Measurements from ENCODE around the gene GMPR2.

Gene GMPR2

DNA sequence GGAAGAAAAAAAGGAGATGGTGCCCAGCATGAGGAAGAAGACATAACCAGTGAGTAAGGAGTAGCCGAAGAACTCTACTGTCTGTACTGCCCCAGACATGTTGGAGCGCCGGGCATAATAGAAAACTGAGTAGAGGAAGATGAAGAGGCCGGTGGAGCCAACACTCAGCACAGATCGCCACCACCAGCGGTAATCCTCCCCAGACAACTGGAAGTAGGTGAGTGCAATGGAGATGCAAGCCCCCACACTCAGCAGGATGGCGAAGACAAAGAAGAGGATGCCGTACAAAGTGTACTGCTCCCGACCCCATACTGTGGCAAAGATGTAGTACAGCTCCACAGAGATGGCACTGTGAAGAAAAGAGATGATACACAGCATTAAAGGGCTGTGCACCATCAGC is 43.3 kb upstream of the GMPR2 start:
- Histone ChIP-seq H3K27ac (ENCODE audit: low read depth, low read length) (peak overlapping the region; percentile 18), H3K79me2 (ENCODE audit: control insufficient read depth, insufficient read depth, low read length, unreplicated experiment) (peaks cover 27% of the 10 kb centered on the region), H3K36me3 (ENCODE audit: insufficient read depth, low read length) (peaks cover 19% of the 10 kb centered on the region)

GRCh38 chr14:24190416-24190815 is 42.3 kb upstream of the GMPR2 start:
- no peak overlapping the region for H2AFZ ChIP-seq (ENCODE audit: low read length, unreplicated experiment)
- peaks cover 16% of the 10 kb centered on the region for H3K4me1 ChIP-seq (ENCODE audit: control insufficient read depth, insufficient read depth, low read length, unreplicated experiment)
- peaks cover 19% of the 10 kb centered on the region for H3K36me3 ChIP-seq (ENCODE audit: insufficient read depth, low read length)
- no peaks in the 10 kb centered on the region for H3K27me3 ChIP-seq (ENCODE audit: insufficient read depth, low read length)
- H3K79me2 ChIP-seq (ENCODE audit: control insufficient read depth, insufficient read depth, low read length, unreplicated experiment) = peaks cover 36% of the 10 kb centered on the region
- H3K27ac ChIP-seq (ENCODE audit: low read depth, low read length) = no peak overlapping the region
- H3K4me3 ChIP-seq (ENCODE audit: low read depth, low read length) = no peak overlapping the region

More for the DNA sequence above, 43.3 kb upstream of the GMPR2 start:
- no peaks in the 10 kb centered on the region for H3K27me3 ChIP-seq (ENCODE audit: insufficient read depth, low read length)
- H2AFZ ChIP-seq (ENCODE audit: low read length, unreplicated experiment) = no peak overlapping the region
- peaks cover 13% of the 10 kb centered on the region for H3K4me1 ChIP-seq (ENCODE audit: control insufficient read depth, insufficient read depth, low read length, unreplicated experiment)
- peak overlapping the region; percentile 90; the same call in 1 of the 2 replicates for H3K4me3 ChIP-seq (ENCODE audit: low read depth, low read length)

DNA sequence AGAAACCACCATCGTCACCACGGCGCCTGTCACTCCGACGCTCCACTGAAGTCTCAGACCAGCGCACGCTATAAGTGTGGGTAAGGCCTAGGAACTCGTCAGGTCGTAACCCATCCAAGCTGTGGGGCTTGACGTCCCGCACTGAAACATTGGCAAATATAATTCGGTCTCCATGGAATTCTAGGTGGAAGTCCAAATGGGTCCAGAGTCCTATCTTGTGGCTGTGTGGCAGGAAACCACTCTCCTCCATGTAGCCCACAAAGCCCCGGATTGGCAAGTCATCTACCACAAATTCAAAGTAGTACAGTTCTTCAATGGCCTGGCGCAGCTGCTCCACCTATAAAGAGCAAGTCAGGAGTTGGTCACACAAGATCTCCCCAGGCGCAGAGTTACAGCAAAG is 39.8 kb upstream of the GMPR2 start:
- H3K27me3 ChIP-seq (ENCODE audit: insufficient read depth, low read length) = no peaks in the 10 kb centered on the region
- H3K4me3 ChIP-seq (ENCODE audit: low read depth, low read length) = no peak overlapping the region
- no peak overlapping the region for H2AFZ ChIP-seq (ENCODE audit: low read length, unreplicated experiment)
- peaks cover 19% of the 10 kb centered on the region for H3K36me3 ChIP-seq (ENCODE audit: insufficient read depth, low read length)
- H3K27ac ChIP-seq (ENCODE audit: low read depth, low read length) = no peak overlapping the region
- H3K4me1 ChIP-seq (ENCODE audit: control insufficient read depth, insufficient read depth, low read length, unreplicated experiment) = peaks cover 18% of the 10 kb centered on the region
- peaks cover 43% of the 10 kb centered on the region for H3K79me2 ChIP-seq (ENCODE audit: control insufficient read depth, insufficient read depth, low read length, unreplicated experiment)

DNA sequence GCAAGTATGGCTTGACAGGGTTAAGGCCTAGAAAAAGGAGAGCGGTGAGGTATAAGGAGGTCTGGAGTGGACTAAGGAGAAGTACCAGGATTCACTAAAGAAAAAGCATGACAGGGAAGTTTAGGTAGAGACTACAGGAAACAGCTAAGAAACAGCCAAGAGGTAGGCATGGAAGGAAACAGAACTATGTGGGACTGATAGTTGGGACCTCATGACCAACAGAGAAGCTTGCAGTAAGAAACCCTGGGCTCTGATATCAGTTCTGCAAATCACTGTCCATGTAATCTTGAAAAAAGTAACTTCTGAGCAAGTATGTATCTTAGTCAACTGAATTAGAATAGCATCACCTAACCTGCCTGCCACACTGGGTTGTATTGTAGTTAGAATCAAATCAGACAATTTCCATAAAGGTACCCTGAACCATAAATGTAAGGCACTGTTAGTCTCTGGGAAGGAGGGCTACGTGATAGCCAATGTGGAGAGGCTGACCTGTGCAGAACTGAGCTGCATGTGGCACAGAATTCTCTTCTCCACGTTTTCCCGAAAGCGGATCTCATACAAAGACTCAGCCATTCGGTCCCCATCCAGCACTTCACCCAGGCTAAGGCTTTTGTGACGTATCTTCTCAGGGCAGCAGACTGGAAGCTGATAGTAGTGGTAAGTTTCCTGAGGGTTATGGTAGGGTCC is 38.4 kb upstream of the GMPR2 start:
- Histone ChIP-seq H3K4me3 (ENCODE audit: low read depth, low read length) (peak overlapping the region; percentile 96), H2AFZ (ENCODE audit: low read length, unreplicated experiment) (peak overlapping the region; percentile 94), H3K27me3 (ENCODE audit: insufficient read depth, low read length) (no peaks in the 10 kb centered on the region), H3K36me3 (ENCODE audit: insufficient read depth, low read length) (peaks cover 19% of the 10 kb centered on the region), H3K27ac (ENCODE audit: low read depth, low read length) (peak overlapping the region; percentile 94), H3K79me2 (ENCODE audit: control insufficient read depth, insufficient read depth, low read length, unreplicated experiment) (peaks cover 50% of the 10 kb centered on the region), H3K4me1 (ENCODE audit: control insufficient read depth, insufficient read depth, low read length, unreplicated experiment) (peaks cover 17% of the 10 kb centered on the region)

DNA sequence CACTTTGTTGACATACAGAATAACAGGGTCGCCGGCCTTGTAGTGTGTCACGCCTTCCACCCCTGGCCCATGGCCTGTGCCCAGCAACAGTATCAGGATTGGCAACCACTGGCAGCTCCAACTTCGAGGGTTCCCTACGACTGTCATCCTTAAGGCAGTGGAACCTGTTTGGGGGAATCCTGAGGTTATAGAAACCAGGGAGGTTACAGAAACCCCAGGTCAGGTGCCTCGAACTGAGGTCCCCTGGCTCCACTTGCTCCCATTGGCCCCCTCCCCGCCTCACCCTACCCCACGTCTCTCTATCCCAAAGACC is 37.9 kb upstream of the GMPR2 start:
- Histone ChIP-seq H3K4me1 (ENCODE audit: control insufficient read depth, insufficient read depth, low read length, unreplicated experiment) (peaks cover 17% of the 10 kb centered on the region), H3K36me3 (ENCODE audit: insufficient read depth, low read length) (peaks cover 19% of the 10 kb centered on the region), H3K4me3 (ENCODE audit: low read depth, low read length) (peak overlapping the region; percentile 96), H3K79me2 (ENCODE audit: control insufficient read depth, insufficient read depth, low read length, unreplicated experiment) (peaks cover 50% of the 10 kb centered on the region), H2AFZ (ENCODE audit: low read length, unreplicated experiment) (peak overlapping the region; percentile 94), H3K27ac (ENCODE audit: low read depth, low read length) (peak overlapping the region; percentile 94), H3K27me3 (ENCODE audit: insufficient read depth, low read length) (no peaks in the 10 kb centered on the region)

- Histone ChIP-seq H3K27me3 (ENCODE audit: insufficient read depth, low read length) (no peaks in the 10 kb centered on the region), H3K4me3 (ENCODE audit: low read depth, low read length) (peak within 1 kb of the TSS; percentile 96), H3K27ac (ENCODE audit: low read depth, low read length) (peak within 1 kb of the TSS; percentile 94), H3K79me2 (ENCODE audit: control insufficient read depth, insufficient read depth, low read length, unreplicated experiment) (peaks cover 50% of the 10 kb centered on the region), H3K4me1 (ENCODE audit: control insufficient read depth, insufficient read depth, low read length, unreplicated experiment) (peaks cover 17% of the 10 kb centered on the region), H3K36me3 (ENCODE audit: insufficient read depth, low read length) (peaks cover 13% of the 10 kb centered on the region), H2AFZ (ENCODE audit: low read length, unreplicated experiment) (peak within 1 kb of the TSS; percentile 94)
Measured at GRCh38 chr14:24195186-24196070, 37.3 kb upstream of the GMPR2 start, which contains the start of gene TM9SF1. Gene TM9SF1 (minus strand): TSS chr14:24195441. CDS start chr14:24195019, 422 bp downstream.

GRCh38 chr14:24196071-24197055 is 36.4 kb upstream of the GMPR2 start:
- H2AFZ ChIP-seq (ENCODE audit: low read length, unreplicated experiment) = peak overlapping the region; percentile 94
- H3K79me2 ChIP-seq (ENCODE audit: control insufficient read depth, insufficient read depth, low read length, unreplicated experiment) = peaks cover 50% of the 10 kb centered on the region
- H3K4me1 ChIP-seq (ENCODE audit: control insufficient read depth, insufficient read depth, low read length, unreplicated experiment) = peaks cover 17% of the 10 kb centered on the region
- no peaks in the 10 kb centered on the region for H3K27me3 ChIP-seq (ENCODE audit: insufficient read depth, low read length)
- peaks cover 14% of the 10 kb centered on the region for H3K36me3 ChIP-seq (ENCODE audit: insufficient read depth, low read length)
- H3K4me3 ChIP-seq (ENCODE audit: low read depth, low read length) = peak overlapping the region; percentile 96
- H3K27ac ChIP-seq (ENCODE audit: low read depth, low read length) = peak overlapping the region; percentile 94

DNA sequence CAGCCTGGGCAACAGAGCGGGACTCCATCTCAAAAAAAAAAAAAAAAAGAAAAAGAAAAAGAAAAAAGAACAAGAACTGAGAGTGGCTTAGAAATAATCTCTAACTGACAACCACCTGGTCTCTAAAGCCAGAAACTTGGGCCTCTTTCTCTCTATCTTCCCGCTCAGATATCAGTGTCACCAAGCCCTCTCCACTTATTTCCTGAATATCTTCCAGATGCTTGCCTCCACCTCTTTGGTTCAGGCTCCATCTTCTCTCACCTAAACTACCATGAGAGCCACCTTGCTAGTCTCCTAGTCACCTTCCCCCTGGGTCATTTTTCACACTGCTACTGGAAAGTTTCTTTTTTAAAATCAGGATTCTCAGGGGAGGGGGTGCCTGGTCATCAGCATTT is 35.7 kb upstream of the GMPR2 start:
- H2AFZ ChIP-seq (ENCODE audit: low read length, unreplicated experiment) = no peak overlapping the region
- peaks cover 50% of the 10 kb centered on the region for H3K79me2 ChIP-seq (ENCODE audit: control insufficient read depth, insufficient read depth, low read length, unreplicated experiment)
- peaks cover 17% of the 10 kb centered on the region for H3K36me3 ChIP-seq (ENCODE audit: insufficient read depth, low read length)
- peaks cover 17% of the 10 kb centered on the region for H3K4me1 ChIP-seq (ENCODE audit: control insufficient read depth, insufficient read depth, low read length, unreplicated experiment)
- no peak overlapping the region for H3K27ac ChIP-seq (ENCODE audit: low read depth, low read length)
- no peaks in the 10 kb centered on the region for H3K27me3 ChIP-seq (ENCODE audit: insufficient read depth, low read length)
- H3K4me3 ChIP-seq (ENCODE audit: low read depth, low read length) = peak overlapping the region; percentile 96; the same call in 1 of the 2 replicates

DNA sequence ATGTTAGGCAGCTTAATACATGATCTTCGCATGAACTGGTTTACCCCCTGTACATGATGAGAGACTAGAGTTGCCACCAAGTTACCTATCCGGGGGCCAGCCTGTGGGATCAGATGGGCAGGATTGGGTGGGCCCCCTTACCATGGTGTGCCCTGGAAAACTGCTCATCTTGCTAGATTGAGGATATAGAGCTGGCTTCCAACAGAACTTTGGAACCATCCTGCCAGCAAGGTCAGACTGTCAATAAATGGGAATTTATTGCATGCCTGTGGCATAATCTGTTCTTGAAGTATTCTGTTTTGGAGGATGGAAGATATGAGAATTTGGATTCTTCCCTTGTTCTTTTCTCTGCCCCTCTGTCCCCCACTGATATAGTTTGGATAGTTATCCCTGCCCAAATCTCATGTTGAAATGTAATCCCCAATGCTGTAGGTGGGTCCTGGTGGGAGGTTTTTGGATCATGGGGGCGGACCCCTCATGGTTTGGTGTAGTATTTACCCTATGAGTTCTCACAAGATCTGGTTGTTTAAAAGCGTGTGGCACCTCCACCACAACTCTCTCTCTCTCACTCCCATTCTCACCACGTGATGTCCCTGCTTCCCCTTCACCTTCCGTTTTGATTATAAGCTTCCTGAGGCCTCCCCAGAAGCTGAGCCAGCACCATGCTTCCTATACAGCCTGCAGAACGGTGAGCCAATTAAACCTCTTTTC is 33.8 kb upstream of the GMPR2 start:
- peaks cover 14% of the 10 kb centered on the region for H3K36me3 ChIP-seq (ENCODE audit: insufficient read depth, low read length)
- peaks cover 39% of the 10 kb centered on the region for H3K79me2 ChIP-seq (ENCODE audit: control insufficient read depth, insufficient read depth, low read length, unreplicated experiment)
- H3K27ac ChIP-seq (ENCODE audit: low read depth, low read length) = no peak overlapping the region
- no peaks in the 10 kb centered on the region for H3K27me3 ChIP-seq (ENCODE audit: insufficient read depth, low read length)
- peaks cover 15% of the 10 kb centered on the region for H3K4me1 ChIP-seq (ENCODE audit: control insufficient read depth, insufficient read depth, low read length, unreplicated experiment)
- no peak overlapping the region for H2AFZ ChIP-seq (ENCODE audit: low read length, unreplicated experiment)
- H3K4me3 ChIP-seq (ENCODE audit: low read depth, low read length) = no peak overlapping the region

Data from ACC112 (cell line).